ENCODE data around the gene ANKS4B. TPM values are rescaled to one million over a fixed set of nuclear protein-coding genes. Genes with fewer than 3 reads are reported as not detected.
A peak's percentile ranks its signal among the peaks of the same experiment; 100 is the strongest.
"Not testable (repeated sequence)": the region's sequence is repeated elsewhere in the genome, so short reads cannot be mapped to it uniquely, and the experiment has no call there.

ANKS4B gene
- total RNA-seq, 1 donor from 2014 or later: not detected

GRCh38 chr16:21263640-21264570, 30.4 kb downstream of the ANKS4B start:
- ATAC-seq: peak; percentile 48

GRCh38 chr16:21264571-21265036, 31.1 kb downstream of the ANKS4B start:
- ATAC-seq: no peak

GRCh38 chr16:21265104-21265837, 31.8 kb downstream of the ANKS4B start:
- ATAC-seq: peak; percentile 14

- no peak for ATAC-seq
Measured at GRCh38 chr16:21267298-21267697, 33.8 kb downstream of the ANKS4B start.

- peak; percentile 43 for ATAC-seq
Measured at GRCh38 chr16:21268236-21268635, 34.7 kb downstream of the ANKS4B start.

GRCh38 chr16:21272253-21272652, 38.8 kb downstream of the ANKS4B start:
- no peak for ATAC-seq

GRCh38 chr16:21272763-21273162, 39.3 kb downstream of the ANKS4B start:
- ATAC-seq: not testable (repeated sequence)

GRCh38 chr16:21274172-21274726, 40.8 kb downstream of the ANKS4B start:
- no peak for ATAC-seq

GRCh38 chr16:21275529-21275928, 42.0 kb downstream of the ANKS4B start:
- ATAC-seq: no peak

GRCh38 chr16:21276090-21276489, 42.6 kb downstream of the ANKS4B start:
- no peak for ATAC-seq

GRCh38 chr16:21277045-21277926, 43.8 kb downstream of the ANKS4B start:
- ATAC-seq: peak; percentile 9

- peak; percentile 88 for ATAC-seq
Measured at GRCh38 chr16:21277927-21278706, 44.6 kb downstream of the ANKS4B start, which contains the start of gene CRYM. Gene CRYM, minus strand, starts transcription at chr16:21278290. Its CDS starts 39 bp downstream, at chr16:21278251.

- ATAC-seq: no peak
Measured at GRCh38 chr16:21279501-21279900, 46.0 kb downstream of the ANKS4B start.

GRCh38 chr16:21281698-21282389, 48.3 kb downstream of the ANKS4B start:
- no peak for ATAC-seq

- peak; percentile 43 for ATAC-seq
Measured at GRCh38 chr16:21283521-21284289, 50.2 kb downstream of the ANKS4B start.

GRCh38 chr16:21284414-21284813, 50.9 kb downstream of the ANKS4B start:
- ATAC-seq: no peak

- no peak for ATAC-seq
Measured at GRCh38 chr16:21285314-21285713, 51.8 kb downstream of the ANKS4B start.

GRCh38 chr16:21289789-21290188, 56.3 kb downstream of the ANKS4B start:
- ATAC-seq: not testable (repeated sequence)

- ATAC-seq: peak; percentile 95
Measured at GRCh38 chr16:21300309-21301167, 67.0 kb downstream of the ANKS4B start.

Measured in esophagus mucosa (tissue), 1 donor.